Stimulated activated naive CD8-positive, alpha-beta T cell treated with anti-CD3 and anti-CD28 coated beads, Interleukin-15, amount 100 ng/mL, for 72 hours (primary cell): Measurements from ENCODE around the gene PLD1.
"Not testable (repeated sequence)": the region's sequence is repeated elsewhere in the genome, so short reads cannot be mapped to it uniquely, and the experiment has no call there.

Source experiments
- ATAC-seq: fragments of 150-1000 bp; cut with Tn5 transposase; 2 replicates; pipeline ENCODE4 v1.10.0; 2021; ENCODE audit warnings: mild to moderate bottlenecking, moderate library complexity
- DNase-seq, 2 donors: peaks; one replicate each; pipeline ENCODE4 v3.0.0; 2021 to 2022
- H3K27ac Mint-ChIP-seq, 2 donors: one replicate each; pipeline ENCODE4 v1.8.0; 2022; ENCODE audit warnings: mild to moderate bottlenecking in 2 of 2, mixed read lengths in 2 of 2, moderate library complexity in 2 of 2
- H3K27me3 Mint-ChIP-seq: one replicate; pipeline ENCODE4 v1.8.0; 2022; ENCODE audit warnings: mixed read lengths
- H3K4me1 Mint-ChIP-seq: one replicate; pipeline ENCODE4 v1.8.0; 2022; ENCODE audit warnings: mild to moderate bottlenecking, mixed read lengths
- H3K4me3 Mint-ChIP-seq, 2 donors: one replicate each; pipeline ENCODE4 v1.8.0; 2022; ENCODE audit warnings: mild to moderate bottlenecking in 2 of 2, mixed read lengths in 2 of 2, moderate library complexity in 1 of 2
- H3K9me3 Mint-ChIP-seq, 2 donors: one replicate each; pipeline ENCODE4 v1.8.0; 2022; ENCODE audit warnings: mixed read lengths in 2 of 2

The PLD1 gene

DNA sequence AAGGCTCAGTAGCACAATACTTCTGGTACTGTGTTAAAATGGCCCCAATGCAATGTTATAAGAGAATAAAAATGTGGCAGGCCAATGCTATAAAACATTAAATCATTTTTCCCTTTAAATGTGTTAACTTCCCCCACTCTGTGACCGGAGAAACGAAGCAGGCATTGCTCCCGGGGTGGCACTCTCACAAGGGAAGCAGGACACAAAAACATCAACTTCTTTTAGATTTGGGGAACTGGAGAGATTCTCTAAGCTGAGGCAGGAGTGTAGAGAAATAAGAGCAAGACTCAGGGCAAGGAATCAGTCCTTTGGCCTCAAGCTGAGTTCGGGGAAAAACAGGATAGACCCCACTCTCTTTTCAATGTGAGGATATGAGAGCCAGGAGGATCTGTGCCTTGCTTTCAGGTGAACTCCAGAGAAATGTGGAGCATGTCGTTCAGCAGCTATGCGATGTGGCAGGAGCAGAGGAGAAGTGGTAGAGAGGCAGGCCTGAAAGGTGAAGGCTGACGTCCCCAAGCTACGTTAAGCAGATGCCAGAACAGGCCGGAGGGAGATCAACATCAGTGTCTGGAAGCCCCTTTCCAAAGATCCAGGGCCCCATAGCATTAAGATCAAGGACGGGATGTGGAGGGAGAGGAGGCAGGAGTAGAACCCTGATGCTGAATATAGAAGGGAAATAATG lies 160.2 kb downstream of the PLD1 start:
- ATAC-seq, result no peak
- Mint-ChIP-seq H3K9me3 (no peaks in the 10 kb centered on the region), H3K27ac (no peak overlapping the region)

GRCh38 chr3:171649267-171649666 lies 161.0 kb downstream of the PLD1 start:
- no peak for DNase-seq
- H3K9me3 Mint-ChIP-seq, result no peaks in the 10 kb centered on the region

More for the DNA sequence above, 160.2 kb downstream of the PLD1 start:
- H3K4me1 Mint-ChIP-seq, result peaks cover 5% of the 10 kb centered on the region
- H3K4me3 Mint-ChIP-seq, result no peak overlapping the region
- no peaks in the 10 kb centered on the region for H3K27me3 Mint-ChIP-seq
- DNase-seq, result no peak

GRCh38 chr3:171648069-171648468 lies 162.2 kb downstream of the PLD1 start:
- Mint-ChIP-seq H3K4me3 (no peak overlapping the region), H3K27me3 (no peaks in the 10 kb centered on the region), H3K27ac (no peak overlapping the region), H3K9me3 (no peaks in the 10 kb centered on the region), H3K4me1 (peaks cover 5% of the 10 kb centered on the region)
- no peak for ATAC-seq
- no peak for DNase-seq

More at GRCh38 chr3:171649267-171649666, 161.0 kb downstream of the PLD1 start:
- H3K27me3 Mint-ChIP-seq, result no peaks in the 10 kb centered on the region
- H3K4me1 Mint-ChIP-seq, result peaks cover 5% of the 10 kb centered on the region
- H3K4me3 Mint-ChIP-seq, result no peak overlapping the region
- no peak for ATAC-seq
- no peak overlapping the region for H3K27ac Mint-ChIP-seq

DNA sequence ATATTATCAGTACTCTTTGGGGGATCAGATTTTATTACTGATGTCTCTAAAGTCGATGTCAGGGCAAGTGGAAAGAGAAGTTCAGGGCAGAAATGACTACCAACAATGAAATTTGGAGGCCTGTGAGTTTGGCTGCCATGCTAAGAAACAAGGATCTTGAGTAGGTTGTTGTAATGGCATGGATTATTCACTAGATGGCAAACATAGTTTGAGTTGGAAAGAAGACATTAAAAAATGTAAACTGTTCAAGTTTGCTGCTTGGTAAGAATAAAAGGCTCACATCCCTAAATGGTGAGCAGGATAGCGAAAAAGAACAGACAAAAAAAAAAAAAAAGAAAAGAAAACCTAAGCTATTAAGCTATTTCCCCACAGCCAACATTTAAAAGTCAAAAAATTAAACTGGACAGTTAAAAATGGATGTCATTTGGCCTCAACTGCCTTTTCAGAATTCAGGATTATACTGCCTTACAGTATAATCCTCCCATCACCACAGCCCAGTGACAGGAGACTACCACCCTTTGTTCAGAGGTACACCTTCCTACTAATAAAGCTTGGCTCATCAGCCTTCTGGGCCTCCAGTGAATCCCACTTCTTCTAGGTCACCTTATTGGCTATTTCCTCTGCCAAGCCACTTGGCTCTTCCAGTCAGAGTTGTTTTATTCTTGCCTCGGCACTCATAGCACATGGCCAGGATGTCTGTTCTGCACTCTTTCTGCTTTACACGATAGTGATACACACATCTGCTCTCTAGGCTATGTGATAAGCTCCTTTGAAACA lies 163.7 kb downstream of the PLD1 start:
- H3K4me1 Mint-ChIP-seq, result peaks cover 5% of the 10 kb centered on the region
- no peak overlapping the region for H3K4me3 Mint-ChIP-seq
- H3K9me3 Mint-ChIP-seq, result no peaks in the 10 kb centered on the region
- H3K27ac Mint-ChIP-seq, result peak overlapping the region in 1 of 2 donors; percentile 54
- ATAC-seq (no peak), DNase-seq (no peak)
- no peaks in the 10 kb centered on the region for H3K27me3 Mint-ChIP-seq

DNA sequence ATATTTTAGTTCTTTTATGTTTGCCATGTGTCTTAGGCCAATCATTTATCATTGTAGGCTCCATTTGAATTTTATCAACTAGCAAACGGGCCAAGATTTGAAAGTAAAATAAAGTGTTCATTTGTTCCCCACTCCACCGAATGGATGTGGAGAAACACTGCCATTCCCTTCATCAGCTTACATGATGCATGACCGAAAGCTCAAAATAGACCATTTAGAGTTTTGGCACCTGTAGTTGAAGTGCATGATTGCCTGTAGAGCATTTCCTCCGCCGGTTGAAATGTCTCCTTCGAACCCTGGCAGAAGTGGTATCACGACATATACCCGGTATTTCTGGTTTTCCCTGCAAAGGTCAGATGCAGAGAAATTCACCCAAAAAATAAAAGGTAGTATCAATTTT lies 165.6 kb downstream of the PLD1 start:
- no peak for DNase-seq
- Mint-ChIP-seq H3K4me3 (no peak overlapping the region), H3K27me3 (no peaks in the 10 kb centered on the region), H3K9me3 (no peaks in the 10 kb centered on the region), H3K27ac (no peak overlapping the region), H3K4me1 (no peaks in the 10 kb centered on the region)
- no peak for ATAC-seq

- DNase-seq, result no peak
- no peaks in the 10 kb centered on the region for H3K27me3 Mint-ChIP-seq
- H3K9me3 Mint-ChIP-seq, result no peaks in the 10 kb centered on the region
- no peak overlapping the region for H3K4me3 Mint-ChIP-seq
- no peak overlapping the region for H3K27ac Mint-ChIP-seq
- no peak for ATAC-seq
- H3K4me1 Mint-ChIP-seq, result no peaks in the 10 kb centered on the region
These were observed 166.6 kb downstream of the PLD1 start for GRCh38 chr3:171643681-171644080.

DNA sequence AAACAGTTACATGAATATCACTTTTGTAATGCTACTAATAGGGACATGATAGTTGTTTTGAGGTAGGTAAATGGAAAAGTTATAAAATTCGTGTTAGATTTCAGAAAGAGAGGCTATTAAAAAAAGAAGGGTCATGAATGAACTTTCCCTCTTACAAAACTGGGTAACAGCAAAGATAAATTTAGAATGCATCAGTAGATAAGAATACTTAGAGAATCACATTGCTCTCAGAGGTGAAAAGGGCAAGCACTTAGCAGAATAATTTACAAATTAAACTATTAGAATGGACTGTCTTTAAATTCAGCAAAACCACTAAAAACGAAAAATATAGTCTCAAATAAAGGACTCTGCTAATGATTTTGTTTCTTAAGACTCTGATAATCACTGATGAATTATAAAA lies 167.2 kb downstream of the PLD1 start:
- no peak overlapping the region for H3K4me3 Mint-ChIP-seq
- no peaks in the 10 kb centered on the region for H3K27me3 Mint-ChIP-seq
- no peaks in the 10 kb centered on the region for H3K9me3 Mint-ChIP-seq
- ATAC-seq (no peak), DNase-seq (no peak)
- no peak overlapping the region for H3K27ac Mint-ChIP-seq
- H3K4me1 Mint-ChIP-seq, result no peaks in the 10 kb centered on the region

DNA sequence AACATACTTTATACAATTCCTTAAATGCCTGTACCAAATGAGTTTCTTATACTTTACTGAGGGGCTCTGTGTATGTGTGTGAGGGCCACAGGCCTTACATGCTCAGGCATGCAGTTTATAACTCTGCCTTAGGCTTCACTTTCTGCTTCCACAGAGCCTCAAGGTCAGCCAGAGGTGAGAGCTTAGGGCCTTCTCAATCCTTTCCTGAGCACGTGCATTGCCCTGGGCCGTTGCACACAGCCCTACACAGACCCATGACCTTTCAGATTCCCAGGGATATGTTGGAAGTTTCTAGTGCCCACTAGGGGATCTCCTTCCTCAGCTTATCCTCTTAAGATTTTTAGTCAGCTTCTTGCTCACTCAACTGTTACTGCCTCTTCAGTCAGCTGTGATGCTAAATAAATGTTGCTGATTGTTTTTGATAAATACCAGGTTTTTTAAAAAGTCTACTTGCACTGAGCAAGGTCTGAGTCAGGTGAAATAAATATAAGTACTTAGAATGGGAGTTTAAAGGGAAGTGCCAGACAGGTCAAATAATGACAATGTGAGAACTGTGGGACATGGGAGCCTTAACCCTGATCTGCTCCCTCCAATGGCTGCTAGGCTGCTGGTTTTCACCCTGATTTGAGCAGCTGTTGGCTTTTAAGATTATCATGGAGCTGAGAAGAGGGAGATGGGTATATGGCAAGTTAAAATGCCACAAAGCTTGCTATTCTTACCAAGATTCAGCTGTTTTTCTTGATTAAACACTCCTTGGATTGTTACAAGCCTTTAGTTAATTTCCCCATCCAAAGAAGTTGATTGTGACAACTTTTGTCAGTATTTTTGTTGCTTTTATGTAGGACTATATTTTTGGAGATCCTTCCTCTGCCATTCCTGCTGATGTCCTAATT lies 169.5 kb downstream of the PLD1 start:
- no peak overlapping the region for H3K27ac Mint-ChIP-seq
- H3K4me3 Mint-ChIP-seq, result no peak overlapping the region
- H3K9me3 Mint-ChIP-seq, result no peaks in the 10 kb centered on the region
- no peaks in the 10 kb centered on the region for H3K27me3 Mint-ChIP-seq
- DNase-seq (no peak), ATAC-seq (no peak)
- no peaks in the 10 kb centered on the region for H3K4me1 Mint-ChIP-seq

GRCh38 chr3:171636666-171637065 lies 173.6 kb downstream of the PLD1 start:
- Mint-ChIP-seq H3K27me3 (no peaks in the 10 kb centered on the region), H3K4me3 (no peak overlapping the region), H3K4me1 (no peaks in the 10 kb centered on the region), H3K9me3 (no peaks in the 10 kb centered on the region), H3K27ac (no peak overlapping the region)
- no peak for DNase-seq
- ATAC-seq, result no peak

GRCh38 chr3:171632766-171633165 lies 177.5 kb downstream of the PLD1 start:
- H3K27me3 Mint-ChIP-seq, result no peaks in the 10 kb centered on the region
- DNase-seq, result no peak
- H3K4me3 Mint-ChIP-seq, result no peak overlapping the region
- no peaks in the 10 kb centered on the region for H3K9me3 Mint-ChIP-seq
- H3K27ac Mint-ChIP-seq, result no peak overlapping the region
- no peaks in the 10 kb centered on the region for H3K4me1 Mint-ChIP-seq
- ATAC-seq, result no peak

- H3K27me3 Mint-ChIP-seq, DNase-seq, H3K9me3 Mint-ChIP-seq, ATAC-seq, H3K4me1 Mint-ChIP-seq, H3K4me3 Mint-ChIP-seq, H3K27ac Mint-ChIP-seq: not testable (repeated sequence)
These were observed 183.5 kb downstream of the PLD1 start for GRCh38 chr3:171626799-171627198.

GRCh38 chr3:171622126-171622525 lies 188.2 kb downstream of the PLD1 start:
- Mint-ChIP-seq H3K9me3 (peaks cover 5 to 8% of the 10 kb centered on the region in 2 donors), H3K27me3 (peaks cover 14% of the 10 kb centered on the region), H3K4me3 (no peak overlapping the region), H3K27ac (no peak overlapping the region), H3K4me1 (no peaks in the 10 kb centered on the region)
- DNase-seq (no peak), ATAC-seq (no peak)

GRCh38 chr3:171620825-171621434 lies 189.4 kb downstream of the PLD1 start:
- H3K27me3 Mint-ChIP-seq, result peaks cover 26% of the 10 kb centered on the region
- no peak for ATAC-seq
- H3K9me3 Mint-ChIP-seq, result peaks cover 5 to 8% of the 10 kb centered on the region in 2 donors
- H3K4me3 Mint-ChIP-seq, result no peak overlapping the region
- DNase-seq, result no peak
- no peak overlapping the region for H3K27ac Mint-ChIP-seq
- H3K4me1 Mint-ChIP-seq, result no peaks in the 10 kb centered on the region

GRCh38 chr3:171616798-171617197 lies 193.5 kb downstream of the PLD1 start:
- ATAC-seq (no peak), DNase-seq (no peak)
- Mint-ChIP-seq H3K27me3 (peaks cover 35% of the 10 kb centered on the region), H3K27ac (no peak overlapping the region), H3K9me3 (no peaks in the 10 kb centered on the region), H3K4me3 (no peak overlapping the region), H3K4me1 (no peaks in the 10 kb centered on the region)

DNA sequence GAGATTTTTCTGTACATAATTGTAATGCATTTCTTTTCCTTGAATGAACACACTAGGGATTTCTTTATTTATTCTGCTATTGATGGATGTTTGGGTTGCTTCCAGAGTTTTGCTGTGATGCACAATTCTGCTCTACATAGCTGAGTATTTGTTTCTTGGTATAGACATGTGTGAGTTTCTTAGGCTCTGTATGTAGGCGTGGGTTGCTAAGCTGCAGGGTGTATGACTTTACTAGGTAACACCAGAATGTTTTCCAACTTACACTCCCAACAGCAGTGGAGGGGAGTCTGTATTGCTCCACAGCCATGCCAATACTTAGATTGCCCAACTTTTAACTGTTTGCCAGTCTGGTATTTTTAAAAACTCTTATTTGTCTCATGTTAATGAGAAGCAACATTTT lies 194.6 kb downstream of the PLD1 start:
- Mint-ChIP-seq H3K9me3 (no peaks in the 10 kb centered on the region), H3K4me3 (no peak overlapping the region), H3K27me3 (peaks cover 35% of the 10 kb centered on the region), H3K27ac (no peak overlapping the region), H3K4me1 (no peaks in the 10 kb centered on the region)
- DNase-seq, result no peak
- ATAC-seq, result no peak
